LoVo (cell line): ENCODE results near the gene CDH13.

Experiments used
- DNase-seq: peaks from one replicate; pipeline ENCODE4 v3.0.0-alpha.2; 2016; ENCODE audit warnings: low spot score

Gene CDH13

DNA sequence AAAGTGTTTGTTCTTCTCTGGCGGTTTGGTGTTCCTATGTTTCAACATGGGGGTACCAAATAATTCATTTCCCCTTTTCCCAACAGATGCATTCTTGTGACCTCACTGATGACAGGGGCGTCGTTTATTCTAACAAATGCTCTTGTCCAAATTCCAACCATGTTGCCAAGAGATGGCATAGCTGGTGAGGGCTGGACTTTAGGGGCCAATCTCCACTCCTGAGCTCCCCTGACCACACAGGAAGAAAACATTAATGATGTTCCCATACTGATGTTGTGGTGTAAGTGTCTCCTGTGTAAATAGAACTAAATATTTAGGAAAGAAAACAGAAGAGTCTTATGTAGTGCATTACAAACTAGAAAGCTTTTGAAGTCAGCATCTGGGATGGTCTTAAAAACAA is 431.6 kb downstream of the CDH13 start:
- no peak for DNase-seq

DNA sequence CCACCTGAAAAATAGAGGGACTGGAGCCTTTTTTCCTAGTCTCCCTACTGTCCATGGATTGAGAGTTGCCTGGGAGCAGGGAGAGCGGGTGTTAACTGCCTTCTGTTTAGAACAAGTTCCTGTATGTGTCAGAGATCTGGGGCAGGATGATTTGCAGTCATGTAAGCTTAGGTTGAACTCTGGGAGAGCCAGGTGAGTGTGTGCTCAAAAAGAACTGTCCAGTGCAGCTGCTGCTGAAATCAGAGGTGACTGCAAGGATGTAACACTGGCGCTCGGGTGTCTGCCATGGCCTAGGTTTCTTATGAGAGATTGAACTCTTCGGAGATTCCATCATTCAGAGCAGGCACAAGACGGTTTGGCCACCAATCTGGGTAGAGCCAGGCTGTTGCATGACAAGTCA is 432.5 kb downstream of the CDH13 start:
- no peak for DNase-seq

- DNase-seq, result no peak
Observed at GRCh38 chr16:83066011-83066410, 439.2 kb downstream of the CDH13 start.

DNA sequence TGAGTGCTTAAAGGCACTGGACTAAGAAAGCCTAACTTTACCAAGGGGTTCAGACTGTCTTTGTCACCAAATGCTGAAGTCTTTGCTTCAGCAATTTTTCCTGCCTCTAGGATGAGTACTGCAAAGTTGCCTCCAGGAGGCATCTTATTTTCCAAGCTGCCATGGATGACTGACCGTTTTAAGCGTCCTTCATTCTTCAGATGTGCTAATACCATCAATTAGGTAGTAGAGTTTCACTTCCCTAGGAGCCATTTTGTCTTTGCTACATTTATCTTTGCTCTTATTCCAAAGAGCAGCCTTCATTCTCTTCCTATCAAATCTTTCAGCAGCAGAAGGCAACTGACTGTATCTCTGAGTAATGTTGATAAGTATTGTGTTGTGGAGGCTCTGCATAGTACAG is 440.1 kb downstream of the CDH13 start:
- no peak for DNase-seq

- no peak for DNase-seq
Observed at GRCh38 chr16:83068686-83069085, 441.9 kb downstream of the CDH13 start.

- no peak for DNase-seq
Observed at GRCh38 chr16:83070416-83071209, 443.8 kb downstream of the CDH13 start.

DNA sequence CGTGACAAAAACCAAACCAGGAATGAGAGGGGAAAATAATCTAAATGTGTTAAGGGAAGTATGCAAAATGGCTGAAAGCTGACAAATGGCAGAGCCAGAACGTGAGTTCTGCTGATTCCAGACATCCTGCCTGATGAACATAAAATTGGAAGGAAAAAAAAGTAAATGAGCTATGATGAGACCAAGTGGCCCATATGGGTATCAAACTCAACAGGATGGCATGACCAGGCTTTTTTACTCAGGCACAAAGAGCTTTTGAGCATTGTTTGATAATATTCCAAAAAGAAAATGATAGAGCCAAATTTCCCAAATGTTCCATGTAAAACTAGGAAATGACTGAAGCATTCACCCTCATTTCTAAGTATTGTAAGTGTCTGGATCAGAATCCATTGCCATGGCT is 449.2 kb downstream of the CDH13 start:
- DNase-seq, result no peak

GRCh38 chr16:83083361-83083760 is 456.6 kb downstream of the CDH13 start:
- no peak for DNase-seq

GRCh38 chr16:83085660-83086059 is 458.9 kb downstream of the CDH13 start:
- no peak for DNase-seq

DNA sequence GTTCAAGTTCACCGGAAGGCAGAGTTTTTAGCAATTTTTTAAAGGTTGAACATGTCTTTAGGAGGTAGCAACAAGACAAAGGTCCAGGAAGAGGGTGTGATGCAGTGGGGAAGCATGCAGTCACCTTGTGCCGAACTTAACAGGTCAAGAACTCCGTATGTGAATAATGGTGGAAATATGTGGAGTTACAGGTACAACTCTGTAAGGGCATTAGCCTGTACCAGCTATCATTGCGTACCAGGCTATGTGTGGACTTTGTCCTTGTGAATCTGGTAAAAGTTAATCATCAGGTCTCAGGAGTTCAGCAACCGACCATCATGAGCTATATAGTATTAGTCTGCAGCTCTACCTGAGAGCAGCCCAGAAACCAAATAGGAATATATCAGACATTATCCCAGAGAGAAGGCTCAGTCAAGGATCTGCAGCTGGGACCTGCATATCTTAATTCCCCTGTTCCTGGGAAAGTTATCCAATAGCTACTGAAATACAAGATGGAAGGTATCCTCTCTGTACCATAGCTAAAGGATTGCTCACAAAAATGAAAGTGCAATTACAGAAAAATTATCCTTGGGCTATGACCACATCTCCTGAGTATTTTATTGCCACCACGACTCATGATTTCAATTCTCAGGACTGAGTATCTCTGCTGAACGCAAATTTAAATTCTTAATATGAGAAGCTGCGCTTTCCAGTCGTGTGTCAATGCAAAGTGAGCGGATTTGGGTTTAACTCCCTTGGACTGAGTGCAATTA is 469.3 kb downstream of the CDH13 start:
- DNase-seq, result no peak

GRCh38 chr16:83098536-83098935 is 471.8 kb downstream of the CDH13 start:
- DNase-seq, result no peak

DNA sequence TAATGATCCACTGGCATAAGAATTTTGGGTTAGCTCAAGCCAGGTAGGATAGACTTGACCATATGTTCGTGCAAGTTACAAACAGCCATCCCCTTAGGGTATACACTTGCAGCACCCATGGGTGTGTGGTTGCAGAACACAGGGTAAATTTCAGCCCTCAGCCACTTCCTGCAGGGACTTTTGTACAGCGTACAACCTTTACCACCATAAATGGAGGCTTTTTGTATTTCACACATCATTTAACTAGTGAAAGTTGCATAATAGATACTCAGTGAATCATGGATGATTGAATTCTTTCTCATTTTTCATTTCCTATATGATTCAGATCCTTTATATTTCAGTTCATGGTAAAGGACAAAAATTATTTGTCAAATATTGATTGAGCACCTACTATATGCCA is 473.9 kb downstream of the CDH13 start:
- no peak for DNase-seq

GRCh38 chr16:83102336-83102735 is 475.6 kb downstream of the CDH13 start:
- no peak for DNase-seq

- no peak for DNase-seq
Observed at GRCh38 chr16:83105279-83106077, 478.7 kb downstream of the CDH13 start.

DNA sequence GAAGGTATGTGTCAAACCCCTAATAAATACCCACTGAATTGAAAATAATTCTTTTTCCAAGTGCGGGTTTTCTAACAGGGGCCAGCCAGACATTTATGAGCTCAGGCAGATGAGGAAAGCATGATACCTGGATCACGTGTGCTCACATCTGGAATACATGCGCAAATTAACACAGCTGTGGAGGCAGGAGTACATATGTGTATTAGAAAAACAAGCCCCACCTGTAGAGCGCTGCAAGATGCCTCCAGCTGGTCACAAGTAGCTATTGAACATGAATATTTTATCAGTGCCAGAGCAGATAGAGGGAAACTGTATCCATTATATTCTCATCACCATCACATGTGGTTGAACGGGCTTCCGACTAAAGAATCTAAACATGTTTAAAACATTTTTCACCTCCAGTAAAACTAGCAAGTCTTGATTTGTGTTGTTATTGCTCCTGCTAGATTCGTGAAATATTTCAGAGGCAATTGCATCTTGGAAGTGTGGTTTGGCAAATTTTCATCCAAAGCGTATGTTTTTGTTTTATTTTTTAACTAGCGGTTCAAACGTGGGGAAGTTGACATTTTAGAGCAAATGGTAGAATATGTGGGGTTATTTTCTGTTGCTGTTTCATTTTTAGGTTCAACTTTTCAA is 482.8 kb downstream of the CDH13 start:
- DNase-seq, result no peak

- DNase-seq, result no peak
Observed at GRCh38 chr16:83110269-83110668, 483.5 kb downstream of the CDH13 start.

- no peak for DNase-seq
Observed at GRCh38 chr16:83113317-83113716, 486.5 kb downstream of the CDH13 start.

DNA sequence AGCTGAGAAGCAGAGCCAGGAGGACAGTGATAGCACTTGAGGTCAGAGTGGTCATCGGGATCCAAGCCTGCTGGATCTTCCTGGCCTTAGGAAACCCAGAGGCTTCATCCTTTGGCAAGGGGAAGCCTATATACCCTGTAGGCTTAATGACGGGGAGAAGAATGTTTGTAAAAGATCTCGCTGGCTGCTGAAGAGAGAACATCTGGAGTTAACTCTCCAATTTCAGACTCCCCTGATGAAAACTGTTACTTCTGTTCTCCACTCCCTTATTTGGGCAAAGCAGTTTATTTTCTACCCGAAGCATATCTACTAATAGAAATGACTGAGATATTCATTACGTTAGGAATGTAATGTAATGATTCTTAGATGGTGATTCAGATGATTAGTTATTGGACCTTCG is 487.0 kb downstream of the CDH13 start:
- DNase-seq, result no peak

GRCh38 chr16:83115491-83116232 is 488.9 kb downstream of the CDH13 start:
- DNase-seq, result no peak

DNA sequence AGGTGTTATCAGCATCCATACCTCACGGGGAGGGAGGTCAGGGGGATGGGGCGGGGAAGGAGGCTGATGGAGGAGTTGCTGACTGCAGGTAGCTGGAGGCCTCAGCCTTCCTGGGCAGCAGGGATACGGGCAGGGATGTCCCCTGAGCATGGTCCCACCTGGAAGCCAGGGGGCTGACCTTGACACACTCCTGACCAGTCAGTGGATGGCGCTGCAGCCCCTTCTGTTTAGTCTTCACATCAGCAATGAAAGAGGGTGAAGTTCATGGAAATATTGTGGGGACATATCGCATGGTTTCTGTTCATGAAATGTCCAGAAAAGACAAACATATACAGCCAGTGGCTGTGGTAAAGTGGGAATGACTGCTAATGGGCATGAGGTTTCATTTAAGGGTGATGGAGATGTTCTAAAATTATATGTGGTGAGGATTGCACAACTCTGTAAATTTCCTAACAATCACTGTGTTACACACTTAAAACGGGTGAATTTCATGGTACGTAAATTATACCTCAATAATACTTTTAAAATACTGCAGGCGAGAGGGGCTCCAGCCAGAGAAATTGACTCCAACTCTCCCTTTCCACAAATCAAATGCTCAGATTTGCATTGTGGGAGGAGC is 489.6 kb downstream of the CDH13 start:
- no peak for DNase-seq

DNA sequence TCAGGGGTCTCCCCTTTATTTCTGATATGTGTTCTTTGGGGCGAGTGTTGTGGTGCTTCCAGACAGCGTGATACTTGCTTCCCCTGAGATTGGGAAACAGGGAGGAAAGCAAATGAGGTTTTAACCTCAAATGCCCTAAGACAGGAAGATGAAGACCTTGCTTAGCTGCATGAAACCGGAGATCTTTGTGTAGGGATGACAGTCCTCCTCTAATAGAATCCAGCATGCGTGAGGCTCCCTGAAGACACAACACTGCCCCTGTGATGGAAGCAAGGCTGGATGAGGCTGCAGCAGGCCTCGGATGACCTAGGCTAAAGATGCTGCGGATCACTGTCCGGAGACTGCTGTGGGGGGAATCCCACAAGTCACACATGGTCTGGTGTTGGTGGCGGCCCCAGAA is 491.0 kb downstream of the CDH13 start:
- no peak for DNase-seq
